ENCODE data around the gene ELF4.

The ELF4 gene

DNA sequence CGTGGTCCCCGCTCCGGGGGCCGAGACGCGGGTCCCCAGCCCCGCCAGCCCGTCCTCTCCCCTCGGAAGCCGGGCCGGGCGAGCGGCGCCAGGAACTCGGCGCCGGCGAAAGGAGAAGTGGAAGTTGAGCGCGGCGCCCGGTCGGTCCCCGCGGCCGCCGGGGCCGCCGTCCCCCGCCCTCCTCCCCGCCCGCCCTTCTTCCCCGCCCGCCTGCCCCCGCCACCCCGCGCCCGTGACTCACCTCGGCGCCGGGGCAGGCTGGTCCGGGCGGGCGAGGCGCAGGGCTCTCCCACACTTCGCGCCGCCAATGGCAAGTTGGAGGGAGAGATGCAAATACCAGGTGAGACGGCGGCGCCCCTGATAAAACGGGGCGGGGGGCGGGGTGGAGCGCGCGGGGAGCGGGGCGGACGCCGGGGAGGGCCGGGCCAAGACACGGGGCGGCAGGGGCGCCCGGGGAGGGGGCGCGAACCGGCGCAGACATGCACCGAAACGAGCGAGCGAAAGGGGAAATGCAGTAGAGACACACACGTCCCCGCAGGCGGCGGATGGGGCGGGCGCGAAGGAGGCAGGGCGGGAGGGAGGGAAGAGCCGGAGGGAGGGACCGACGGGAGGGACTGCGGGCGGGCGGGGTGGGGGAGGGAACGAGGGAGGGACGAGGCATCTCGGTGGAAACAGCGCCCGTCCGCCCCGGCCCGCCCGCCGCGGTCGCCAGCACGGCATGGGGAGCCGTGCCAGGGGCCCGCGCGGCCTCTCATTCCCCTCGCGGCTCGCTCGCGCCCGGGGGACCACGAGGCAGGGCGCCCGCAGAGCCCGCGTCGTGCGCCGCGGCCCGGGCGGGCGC lies at the start of gene ELF4:
Gene ELF4, minus strand, starts transcription at position 119 of the 841 bp plus-strand sequence. CDS start 29,167 bp downstream, outside the sequence.
- TF ChIP-seq ZFX (IDR thresholded peaks at IDR 0.05), result no peak
- TF ChIP-seq, protein P1, sequence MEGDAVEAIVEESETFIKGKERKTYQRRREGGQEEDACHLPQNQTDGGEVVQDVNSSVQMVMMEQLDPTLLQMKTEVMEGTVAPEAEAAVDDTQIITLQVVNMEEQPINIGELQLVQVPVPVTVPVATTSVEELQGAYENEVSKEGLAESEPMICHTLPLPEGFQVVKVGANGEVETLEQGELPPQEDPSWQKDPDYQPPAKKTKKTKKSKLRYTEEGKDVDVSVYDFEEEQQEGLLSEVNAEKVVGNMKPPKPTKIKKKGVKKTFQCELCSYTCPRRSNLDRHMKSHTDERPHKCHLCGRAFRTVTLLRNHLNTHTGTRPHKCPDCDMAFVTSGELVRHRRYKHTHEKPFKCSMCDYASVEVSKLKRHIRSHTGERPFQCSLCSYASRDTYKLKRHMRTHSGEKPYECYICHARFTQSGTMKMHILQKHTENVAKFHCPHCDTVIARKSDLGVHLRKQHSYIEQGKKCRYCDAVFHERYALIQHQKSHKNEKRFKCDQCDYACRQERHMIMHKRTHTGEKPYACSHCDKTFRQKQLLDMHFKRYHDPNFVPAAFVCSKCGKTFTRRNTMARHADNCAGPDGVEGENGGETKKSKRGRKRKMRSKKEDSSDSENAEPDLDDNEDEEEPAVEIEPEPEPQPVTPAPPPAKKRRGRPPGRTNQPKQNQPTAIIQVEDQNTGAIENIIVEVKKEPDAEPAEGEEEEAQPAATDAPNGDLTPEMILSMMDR (conservative IDR thresholded peaks at IDR 0.05), result no peak
- H3K27ac ChIP-seq, result peak within 1 kb of the TSS; percentile 78

DNA sequence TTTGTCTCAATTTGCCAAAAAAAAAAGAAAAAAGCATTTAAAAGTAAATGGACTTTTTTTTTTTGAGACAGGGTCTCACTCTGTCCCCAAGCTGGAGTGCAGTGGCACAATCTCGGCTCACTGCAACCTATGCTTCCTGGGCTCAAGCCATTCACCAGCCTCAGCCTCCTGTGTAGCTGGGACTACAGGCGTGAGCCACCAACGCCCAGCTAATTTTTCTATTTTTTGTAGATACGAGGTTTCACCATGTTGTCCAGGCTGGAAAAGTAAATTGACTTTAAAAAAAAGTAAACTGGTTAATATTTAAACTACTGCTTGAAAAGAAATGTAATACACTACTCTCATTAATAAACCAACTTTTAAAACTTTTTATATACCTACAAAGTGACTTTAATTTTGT lies 49.5 kb upstream of the ELF4 start:
- no peak overlapping the region for H3K27ac ChIP-seq
- TF ChIP-seq, protein P1 (conservative IDR thresholded peaks at IDR 0.05), result no peak
- TF ChIP-seq ZFX (IDR thresholded peaks at IDR 0.05), result no peak

DNA sequence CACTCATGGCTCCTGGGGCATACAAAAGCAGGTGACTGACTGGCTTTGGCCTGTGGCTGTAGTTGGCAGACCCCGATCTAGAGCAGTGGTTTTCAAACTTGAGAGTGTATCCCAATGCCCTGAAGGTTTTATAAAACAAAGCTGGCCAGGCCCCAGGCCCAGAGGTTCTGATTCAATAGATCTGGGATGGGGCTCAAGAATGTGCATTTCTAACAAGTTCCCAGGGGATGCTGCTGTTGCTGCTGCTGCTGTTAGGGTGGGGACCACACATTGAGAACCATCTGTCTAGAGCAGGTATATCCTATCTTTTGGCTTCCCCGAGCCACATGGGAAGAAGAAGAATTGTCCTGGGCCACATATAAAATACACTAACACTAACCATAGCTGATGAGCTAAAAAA lies 48.0 kb upstream of the ELF4 start:
- H3K27ac ChIP-seq, result no peak overlapping the region
- TF ChIP-seq, protein P1 (conservative IDR thresholded peaks at IDR 0.05), result no peak
- no peak for TF ChIP-seq ZFX (IDR thresholded peaks at IDR 0.05)

DNA sequence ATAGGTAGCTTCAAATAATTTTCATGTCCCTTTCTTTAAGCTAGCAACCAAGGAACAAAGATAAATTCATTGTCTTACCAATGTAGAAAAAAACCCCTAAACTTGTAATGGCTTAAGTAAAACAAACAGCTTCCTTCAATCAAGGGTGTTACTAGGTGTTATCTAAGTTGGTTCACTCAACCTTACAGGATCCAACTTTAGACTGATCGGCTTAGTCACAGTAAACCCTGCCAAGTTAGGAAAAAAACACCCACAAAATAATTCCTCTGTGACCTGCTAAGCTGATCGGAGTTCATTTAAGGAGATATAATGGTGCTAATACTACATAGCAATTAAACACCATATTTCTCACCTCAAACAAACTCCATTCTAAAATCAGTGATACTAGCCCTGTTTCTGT lies 45.3 kb upstream of the ELF4 start:
- no peak for TF ChIP-seq ZFX (IDR thresholded peaks at IDR 0.05)
- H3K27ac ChIP-seq, result no peak overlapping the region

DNA sequence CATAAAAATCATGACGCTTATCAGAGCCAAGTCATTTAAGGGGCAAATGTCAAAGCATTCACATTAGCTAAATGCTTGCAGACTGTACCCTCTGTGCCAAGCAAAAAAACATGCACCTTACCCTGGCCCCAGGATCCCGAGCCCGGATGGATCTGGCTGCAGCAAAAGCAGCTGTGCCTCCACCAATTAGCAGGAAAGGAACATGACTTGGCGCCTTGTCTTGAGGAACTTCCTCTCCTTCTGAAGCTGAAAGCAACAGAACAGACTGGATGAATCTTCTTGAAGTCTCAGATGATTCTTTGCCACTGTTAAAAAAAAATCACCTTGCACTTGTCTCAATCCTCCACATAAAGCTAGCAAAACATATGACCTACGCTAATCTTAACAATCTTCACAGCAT lies 37.3 kb upstream of the ELF4 start:
- TF ChIP-seq, protein P1 (conservative IDR thresholded peaks at IDR 0.05), result no peak
- TF ChIP-seq ZFX (IDR thresholded peaks at IDR 0.05), result no peak

DNA sequence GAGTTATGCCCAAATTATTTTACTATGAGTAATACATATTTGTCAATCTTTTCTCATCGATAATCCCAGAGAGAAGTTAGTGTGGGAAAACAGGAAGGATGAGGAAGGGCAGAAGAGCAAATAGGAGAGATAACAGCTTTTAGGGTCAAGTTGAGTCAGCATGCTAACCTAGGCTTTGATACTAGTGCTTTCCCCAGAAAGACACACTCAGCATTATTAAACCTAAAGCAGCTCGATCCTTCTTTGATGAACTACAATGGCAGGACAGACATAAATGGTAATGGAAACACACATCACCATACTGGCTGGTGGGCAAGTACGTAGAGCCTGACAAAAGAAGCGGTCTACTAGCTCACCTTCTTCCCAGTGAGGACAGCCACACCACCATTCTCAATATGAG lies 34.8 kb upstream of the ELF4 start:
- no peak for TF ChIP-seq ZFX (IDR thresholded peaks at IDR 0.05)
- TF ChIP-seq, protein P1 (conservative IDR thresholded peaks at IDR 0.05), result no peak
- H3K27ac ChIP-seq, result no peak overlapping the region

More for the DNA sequence above, 37.3 kb upstream of the ELF4 start:
- H3K27ac ChIP-seq, result no peak overlapping the region

DNA sequence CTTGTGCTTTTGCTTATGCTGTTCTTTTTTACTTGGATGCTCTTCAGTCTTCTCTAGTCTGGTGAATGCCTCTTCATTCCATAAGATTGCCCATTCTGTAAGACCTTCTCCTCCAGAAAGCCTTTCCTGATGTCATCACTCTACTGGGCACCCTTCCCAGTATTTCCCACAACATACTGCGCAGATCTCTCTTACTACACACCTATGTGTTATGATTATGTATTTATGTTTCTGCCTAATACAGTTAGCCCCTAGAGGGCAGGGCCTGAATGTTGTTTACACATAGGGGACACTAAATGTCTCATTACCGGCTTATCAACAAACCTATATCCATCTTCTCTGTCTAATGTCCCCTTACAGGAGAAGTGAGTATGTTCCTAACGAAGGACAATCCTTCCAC lies 34.2 kb upstream of the ELF4 start:
- no peak overlapping the region for H3K27ac ChIP-seq
- no peak for TF ChIP-seq ZFX (IDR thresholded peaks at IDR 0.05)
- TF ChIP-seq, protein P1 (conservative IDR thresholded peaks at IDR 0.05), result peak; percentile 7; the same call in 1 of the 2 replicates
